Activated naive CD4-positive, alpha-beta T cell treated with anti-CD3 and anti-CD28 coated beads, Interleukin-2, amount 10 ng/mL, durations not matched to agents 7 days and 5 days (primary cell): ENCODE measurements around the gene P2RX3.

Experiments used
- CTCF ChIA-PET: fragments of 350-600 bp; sonication (Branson Sonifier 250); formaldehyde crosslinking; loops from one replicate; lab custom pipeline; 2021; ENCODE audit warnings: antibody characterized with exemption; lab: Charles Lee
- DNase-seq: peaks from one replicate; pipeline ENCODE4 v3.0.0-alpha.2; 2020
- H3K27ac Mint-ChIP-seq: one replicate; pipeline ENCODE4 v1.8.0; 2021; ENCODE audit warnings: mild to moderate bottlenecking, moderate library complexity, mixed read lengths
- H3K27me3 Mint-ChIP-seq: one replicate; pipeline ENCODE4 v1.8.0; 2021; ENCODE audit warnings: mild to moderate bottlenecking, mixed read lengths
- H3K36me3 Mint-ChIP-seq: one replicate; pipeline ENCODE4 v1.8.0; 2021; ENCODE audit warnings: mixed read lengths
- H3K4me1 Mint-ChIP-seq: one replicate; pipeline ENCODE4 v1.8.0; 2021; ENCODE audit warnings: mixed read lengths
- H3K4me3 Mint-ChIP-seq: one replicate; pipeline ENCODE4 v1.8.0; 2021; ENCODE audit warnings: mild to moderate bottlenecking, moderate library complexity, mixed read lengths
- H3K9me3 Mint-ChIP-seq: one replicate; pipeline ENCODE4 v1.8.0; 2021; ENCODE audit warnings: mixed read lengths

The P2RX3 gene

DNA sequence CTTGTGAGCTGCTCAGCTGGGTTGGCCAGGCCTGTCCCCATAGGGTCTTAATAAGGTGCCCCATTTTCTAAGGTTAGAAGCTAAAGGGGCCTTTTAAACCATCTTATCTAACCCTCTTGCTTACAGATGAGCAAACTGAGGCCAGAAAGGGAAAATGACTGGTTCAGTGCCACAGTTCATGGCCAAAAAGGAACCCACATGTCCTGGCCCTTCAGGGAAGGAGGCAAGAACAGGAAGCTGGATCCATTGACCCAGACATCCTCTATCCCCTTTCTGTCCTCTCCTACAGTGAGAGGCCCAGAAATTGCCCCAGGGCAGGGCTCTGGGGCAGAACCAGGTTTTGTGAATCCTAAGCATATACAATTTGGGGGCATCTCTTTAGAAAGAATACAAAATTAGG, 32.8 kb downstream of the P2RX3 start:
- no peaks in the 10 kb centered on the region for H3K4me1 Mint-ChIP-seq
- no peaks in the 10 kb centered on the region for H3K9me3 Mint-ChIP-seq
- DNase-seq: no peak
- CTCF ChIA-PET: interaction anchor here (1.0 kb wide), 1 partner anchor 16 kb away, joined by 3 read pairs; no protein-coding TSS in a partner anchor
- no peak overlapping the region for H3K4me3 Mint-ChIP-seq
- H3K27ac Mint-ChIP-seq: no peak overlapping the region
- H3K36me3 Mint-ChIP-seq: no peaks in the 10 kb centered on the region
- peaks cover 26% of the 10 kb centered on the region for H3K27me3 Mint-ChIP-seq

DNA sequence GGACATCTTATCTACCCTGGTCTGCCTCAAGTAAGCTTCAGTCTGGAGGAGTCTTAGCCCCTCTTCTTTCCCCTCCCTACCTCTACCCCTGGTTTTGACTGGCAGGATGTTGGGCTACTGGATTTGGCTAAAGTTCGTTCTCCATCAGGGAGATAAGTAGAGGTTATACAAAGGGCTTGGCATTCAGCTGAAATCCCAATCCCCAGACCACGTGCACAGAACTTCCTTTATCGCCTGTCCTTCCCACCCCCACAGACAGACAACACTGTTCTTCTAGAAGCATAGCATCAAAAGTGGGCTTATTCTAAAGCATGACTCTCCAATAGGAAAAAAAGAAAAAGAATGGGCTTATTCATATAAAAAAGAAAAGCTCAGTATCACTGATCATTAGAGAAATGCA, 35.0 kb downstream of the P2RX3 start:
- Mint-ChIP-seq H3K9me3 (no peaks in the 10 kb centered on the region), H3K27me3 (peaks cover 32% of the 10 kb centered on the region), H3K36me3 (no peaks in the 10 kb centered on the region), H3K4me1 (no peaks in the 10 kb centered on the region), H3K27ac (no peak overlapping the region), H3K4me3 (no peak overlapping the region)
- CTCF ChIA-PET: no interaction called here
- no peak for DNase-seq

DNA sequence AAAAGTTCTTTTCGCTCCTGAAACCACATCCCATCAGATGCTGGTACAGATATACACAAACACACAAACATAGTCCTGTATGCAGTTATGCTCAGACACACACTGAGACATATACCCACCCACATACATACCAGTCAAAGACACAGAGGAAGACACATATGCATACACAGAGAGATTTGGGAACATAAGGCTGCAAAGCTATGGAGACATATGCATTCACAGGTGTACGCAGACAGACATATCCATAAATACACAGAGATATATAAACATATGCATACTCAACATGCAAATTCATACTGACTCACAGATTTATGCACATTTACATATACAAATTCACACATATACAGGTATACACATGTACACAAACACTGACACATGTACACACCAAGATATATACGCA, 36.8 kb downstream of the P2RX3 start:
- CTCF ChIA-PET: no interaction called here
- peaks cover 23% of the 10 kb centered on the region for H3K27me3 Mint-ChIP-seq
- no peak for DNase-seq
- no peaks in the 10 kb centered on the region for H3K4me1 Mint-ChIP-seq
- H3K9me3 Mint-ChIP-seq: no peaks in the 10 kb centered on the region
- no peak overlapping the region for H3K27ac Mint-ChIP-seq
- no peaks in the 10 kb centered on the region for H3K36me3 Mint-ChIP-seq
- no peak overlapping the region for H3K4me3 Mint-ChIP-seq

GRCh38 chr11:57375490-57375889, 37.3 kb downstream of the P2RX3 start:
- Mint-ChIP-seq H3K9me3 (no peaks in the 10 kb centered on the region), H3K27me3 (peaks cover 26% of the 10 kb centered on the region), H3K36me3 (no peaks in the 10 kb centered on the region), H3K27ac (peak overlapping the region; percentile 50), H3K4me1 (no peaks in the 10 kb centered on the region), H3K4me3 (no peak overlapping the region)
- no peak for DNase-seq
- CTCF ChIA-PET: no interaction called here

- H3K36me3 Mint-ChIP-seq: no peaks in the 10 kb centered on the region
Measured at GRCh38 chr11:57376095-57377090, 38.2 kb downstream of the P2RX3 start.

GRCh38 chr11:57377107-57377506, 39.0 kb downstream of the P2RX3 start:
- no peak for DNase-seq
- CTCF ChIA-PET: no interaction called here
- H3K27ac Mint-ChIP-seq: no peak overlapping the region

More at GRCh38 chr11:57376095-57377090, 38.2 kb downstream of the P2RX3 start:
- Mint-ChIP-seq H3K27me3 (peaks cover 33% of the 10 kb centered on the region), H3K9me3 (no peaks in the 10 kb centered on the region), H3K4me1 (no peaks in the 10 kb centered on the region), H3K27ac (no peak overlapping the region), H3K4me3 (no peak overlapping the region)
- DNase-seq: no peak
- CTCF ChIA-PET: interaction anchor here (1.0 kb wide), 1 partner anchor 81 kb away, joined by 3 read pairs; no protein-coding TSS in a partner anchor

GRCh38 chr11:57378186-57378585, 40.0 kb downstream of the P2RX3 start:
- Mint-ChIP-seq H3K4me1 (no peaks in the 10 kb centered on the region), H3K27me3 (peaks cover 47% of the 10 kb centered on the region), H3K27ac (no peak overlapping the region), H3K9me3 (no peaks in the 10 kb centered on the region), H3K36me3 (no peaks in the 10 kb centered on the region), H3K4me3 (no peak overlapping the region)
- CTCF ChIA-PET: interaction anchor here (1.4 kb wide), 1 partner anchor 28 kb away, joined by 5 read pairs; no protein-coding TSS in a partner anchor
- DNase-seq: no peak

More at GRCh38 chr11:57377107-57377506, 39.0 kb downstream of the P2RX3 start:
- Mint-ChIP-seq H3K4me3 (no peak overlapping the region), H3K36me3 (no peaks in the 10 kb centered on the region), H3K4me1 (no peaks in the 10 kb centered on the region), H3K9me3 (no peaks in the 10 kb centered on the region), H3K27me3 (peaks cover 40% of the 10 kb centered on the region)

DNA sequence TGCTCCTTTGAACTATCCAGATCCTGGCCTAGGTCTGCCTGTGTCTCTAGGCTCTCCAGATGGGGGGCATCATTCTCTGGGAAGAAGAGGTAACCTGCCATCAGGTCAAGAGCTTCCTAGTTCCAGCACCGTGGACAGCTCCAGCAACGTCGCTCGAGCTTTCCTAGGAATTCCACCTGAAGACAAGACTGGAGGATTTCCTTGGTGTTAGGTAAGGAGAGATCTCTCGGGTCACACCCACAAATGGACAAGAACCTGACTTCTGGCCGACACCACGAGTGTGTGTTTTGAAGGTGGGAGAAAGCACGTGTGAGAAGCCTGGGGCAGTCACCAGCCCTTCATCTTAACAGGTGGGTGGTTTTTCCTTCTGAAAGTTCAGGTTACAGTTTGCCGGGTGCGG, 41.6 kb downstream of the P2RX3 start:
- CTCF ChIA-PET: no interaction called here
- H3K9me3 Mint-ChIP-seq: no peaks in the 10 kb centered on the region
- no peaks in the 10 kb centered on the region for H3K36me3 Mint-ChIP-seq
- no peak overlapping the region for H3K27ac Mint-ChIP-seq
- H3K4me1 Mint-ChIP-seq: no peaks in the 10 kb centered on the region
- H3K27me3 Mint-ChIP-seq: peaks cover 51% of the 10 kb centered on the region
- no peak for DNase-seq
- H3K4me3 Mint-ChIP-seq: no peak overlapping the region

DNA sequence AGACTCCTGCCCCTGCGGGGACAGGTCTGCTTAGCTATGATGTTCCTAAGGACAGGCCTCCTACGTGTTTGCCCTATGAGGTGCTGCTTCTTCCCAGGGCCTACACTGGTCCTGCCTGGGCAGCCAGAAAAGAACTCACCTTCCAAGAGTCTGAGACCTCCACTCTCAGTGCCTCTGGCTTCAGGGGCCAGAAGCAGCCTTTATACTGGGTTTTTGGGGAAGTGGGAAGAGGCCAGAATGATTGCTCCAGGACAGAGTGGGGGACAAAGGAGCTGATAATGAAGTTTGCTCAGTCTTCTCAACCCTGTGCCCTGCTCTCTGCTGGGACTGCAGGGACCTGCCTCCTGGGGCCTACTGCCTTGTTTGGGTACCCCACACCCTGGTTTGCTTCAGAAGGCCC, 42.8 kb downstream of the P2RX3 start, which contains the start of gene PRG3:
Gene PRG3, minus strand, starts transcription at position 176 of the 400 bp plus-strand sequence. CDS start 442 bp downstream, outside the sequence.
- no peak within 1 kb of the TSS for H3K4me3 Mint-ChIP-seq
- no peaks in the 10 kb centered on the region for H3K36me3 Mint-ChIP-seq
- H3K9me3 Mint-ChIP-seq: no peaks in the 10 kb centered on the region
- no peak for DNase-seq
- peaks cover 51% of the 10 kb centered on the region for H3K27me3 Mint-ChIP-seq
- no peak within 1 kb of the TSS for H3K27ac Mint-ChIP-seq
- no peaks in the 10 kb centered on the region for H3K4me1 Mint-ChIP-seq
- CTCF ChIA-PET: no interaction called here

GRCh38 chr11:57386178-57386940, 48.2 kb downstream of the P2RX3 start:
- no peak overlapping the region for H3K27ac Mint-ChIP-seq
- peaks cover 22% of the 10 kb centered on the region for H3K27me3 Mint-ChIP-seq
- H3K4me3 Mint-ChIP-seq: no peak overlapping the region
- H3K4me1 Mint-ChIP-seq: no peaks in the 10 kb centered on the region
- DNase-seq: no peak
- H3K36me3 Mint-ChIP-seq: no peaks in the 10 kb centered on the region
- no peaks in the 10 kb centered on the region for H3K9me3 Mint-ChIP-seq
- CTCF ChIA-PET: no interaction called here

DNA sequence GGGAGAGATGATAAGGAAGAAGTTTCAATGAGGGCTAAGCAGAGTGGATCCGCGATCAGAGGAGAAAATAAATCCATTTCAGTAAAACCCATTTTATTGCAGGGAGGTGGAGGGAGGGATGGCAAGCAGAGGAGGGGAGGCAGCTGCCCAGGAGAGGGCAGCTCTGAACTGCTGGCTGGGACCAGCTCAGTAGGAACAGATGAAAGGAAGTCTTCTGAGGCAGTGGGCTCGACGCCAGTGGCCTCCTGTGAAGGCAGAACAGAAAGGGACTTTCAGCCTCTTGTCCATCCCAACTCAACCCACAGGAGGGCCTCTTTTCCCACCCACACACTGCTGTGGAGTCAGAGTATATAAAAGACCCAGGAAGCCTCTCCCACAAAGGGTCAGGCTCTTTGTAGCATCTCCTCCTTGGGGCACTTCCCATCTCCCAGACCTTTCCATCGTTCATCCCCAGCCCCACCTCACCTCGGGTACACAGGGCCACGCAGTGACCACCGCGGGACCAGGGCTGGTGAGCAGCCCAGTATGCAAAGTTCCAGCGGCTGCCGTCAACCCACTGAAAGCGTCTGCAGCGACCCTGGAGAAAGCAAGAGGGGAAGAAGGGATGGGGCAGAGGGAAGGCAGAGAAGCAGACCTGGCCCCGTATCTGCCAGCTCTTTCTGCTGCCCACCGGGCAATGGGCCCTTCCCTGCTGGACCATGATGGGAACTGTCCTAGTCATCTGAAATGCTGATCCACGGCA, 49.3 kb downstream of the P2RX3 start:
- no peak overlapping the region for H3K4me3 Mint-ChIP-seq
- H3K4me1 Mint-ChIP-seq: no peaks in the 10 kb centered on the region
- peaks cover 12% of the 10 kb centered on the region for H3K27me3 Mint-ChIP-seq
- no peak overlapping the region for H3K27ac Mint-ChIP-seq
- DNase-seq: no peak
- no peaks in the 10 kb centered on the region for H3K36me3 Mint-ChIP-seq
- CTCF ChIA-PET: no interaction called here
- H3K9me3 Mint-ChIP-seq: no peaks in the 10 kb centered on the region

DNA sequence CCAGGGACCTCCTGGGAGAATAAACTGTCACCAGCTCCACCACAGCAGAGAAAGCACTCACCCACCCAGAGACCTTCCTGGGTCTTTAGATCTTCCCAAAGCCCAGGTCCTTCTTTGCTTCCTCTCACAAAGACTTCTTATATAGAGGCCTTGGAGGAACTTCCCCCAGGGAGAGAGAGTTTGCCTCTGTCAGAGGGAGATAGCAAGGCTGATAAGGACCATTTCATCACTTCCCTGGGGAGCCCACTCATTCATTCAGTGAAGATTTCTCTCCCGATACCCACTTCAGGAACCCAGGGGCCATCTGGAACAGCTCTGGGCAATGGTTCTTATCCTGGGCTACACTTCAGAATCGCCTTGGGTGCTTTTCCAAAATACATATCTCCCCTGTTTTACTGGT, 52.4 kb downstream of the P2RX3 start, which contains the start of gene PRG2:
Gene PRG2, minus strand, starts transcription at position 116 of the 400 bp plus-strand sequence. CDS start 706 bp downstream, outside the sequence.
- Mint-ChIP-seq H3K27ac (no peak within 1 kb of the TSS), H3K36me3 (no peaks in the 10 kb centered on the region), H3K4me1 (no peaks in the 10 kb centered on the region), H3K27me3 (peaks cover 4% of the 10 kb centered on the region), H3K4me3 (no peak within 1 kb of the TSS), H3K9me3 (no peaks in the 10 kb centered on the region)
- no peak for DNase-seq
- CTCF ChIA-PET: no interaction called here

- Mint-ChIP-seq H3K9me3 (no peaks in the 10 kb centered on the region), H3K27ac (no peak overlapping the region), H3K27me3 (peaks cover 4% of the 10 kb centered on the region), H3K4me1 (no peaks in the 10 kb centered on the region), H3K4me3 (no peak overlapping the region), H3K36me3 (no peaks in the 10 kb centered on the region)
- CTCF ChIA-PET: interaction anchor here (1.0 kb wide), 1 partner anchor 102 kb away, joined by 3 read pairs; no protein-coding TSS in a partner anchor
- no peak for DNase-seq
Measured at GRCh38 chr11:57391111-57391510, 53.0 kb downstream of the P2RX3 start.
